Endodermal cell (in vitro differentiated cells): ENCODE data around the gene TGIF1. TPM values are rescaled to one million over a fixed set of nuclear protein-coding genes. Genes with fewer than 3 reads are reported as not detected.

Source experiments
- DNase-seq: peaks from one replicate; pipeline ENCODE4 v3.0.0-alpha.2; 2017
- H3K27ac ChIP-seq: 2 replicates; pipeline ENCODE4 v1.5.1; 2013; ENCODE audit warnings: mild to moderate bottlenecking, low read depth, low read length, moderate library complexity
- H3K27me3 ChIP-seq: 2 replicates; pipeline ENCODE4 v1.6.1; 2013; ENCODE audit warnings: mild to moderate bottlenecking, low read length, moderate library complexity; ENCODE audit not compliant: insufficient read depth, control insufficient read depth, poor library complexity, severe bottlenecking
- H3K36me3 ChIP-seq: 2 replicates; pipeline ENCODE4 v1.7.0; 2013; ENCODE audit warnings: mild to moderate bottlenecking, low read length, moderate library complexity; ENCODE audit not compliant: control insufficient read depth, insufficient read depth
- H3K4me1 ChIP-seq: one replicate; pipeline ENCODE4 v1.7.0; 2013; ENCODE audit warnings: low read length; ENCODE audit not compliant: control insufficient read depth, insufficient read depth
- H3K4me3 ChIP-seq: 2 replicates; pipeline ENCODE4 v1.5.1; 2013; ENCODE audit warnings: mild to moderate bottlenecking, low read length, moderate library complexity
- H3K9ac ChIP-seq: 2 replicates; pipeline ENCODE4 v1.6.1; 2013; ENCODE audit warnings: mild to moderate bottlenecking, low read length, moderate library complexity; ENCODE audit not compliant: poor library complexity, severe bottlenecking; ENCODE audit errors: extremely low read depth
- H3K9me3 ChIP-seq: 2 replicates; pipeline ENCODE4 v1.6.1; 2013; ENCODE audit warnings: mild to moderate bottlenecking, low read length, moderate library complexity; ENCODE audit not compliant: control insufficient read depth
- H3K27ac Mint-ChIP-seq: 2 replicates; pipeline ENCODE4 v1.8.0; 2020; ENCODE audit warnings: mixed read lengths
- H3K27me3 Mint-ChIP-seq: 2 replicates; pipeline ENCODE4 v1.8.0; 2021; ENCODE audit warnings: mild to moderate bottlenecking, mixed read lengths; ENCODE audit not compliant: insufficient read depth
- H3K36me3 Mint-ChIP-seq: 2 replicates; pipeline ENCODE4 v1.8.0; 2020; ENCODE audit warnings: low read depth, mixed read lengths
- H3K4me1 Mint-ChIP-seq: 2 replicates; pipeline ENCODE4 v1.8.0; 2020; ENCODE audit warnings: mixed read lengths
- H3K4me3 Mint-ChIP-seq: 2 replicates; pipeline ENCODE4 v1.8.0; 2020; ENCODE audit warnings: mild to moderate bottlenecking, moderate library complexity, mixed read lengths
- H3K9me3 Mint-ChIP-seq: 2 replicates; pipeline ENCODE4 v1.8.0; 2020; ENCODE audit warnings: mild to moderate bottlenecking, mixed read lengths
- WGBS, 2 experiments: methylation state at CpG; one replicate each; pipeline versions ENCODE4 v1.1.5 to v1.1.7; 2013; ENCODE audit warnings: missing lambda C conversion rate in 2 of 2, mixed read lengths in 1 of 2; ENCODE audit not compliant: insufficient coverage in 1 of 2, insufficient read length in 1 of 2; 5-methylcytosine and 5-hydroxymethylcytosine counted together
- total RNA-seq, 2 donors: library from RNA; stranded (reverse); fragmentation: NEBNext Ultra II Directional in 1 of 2; extraction: Animal tissue kit (Norgen Biotek cat#: 25700) in 1 of 2; gene quantifications; 2 replicates in 1 of 2; 3 replicates in 1 of 2; pipeline ENCODE4 v1.2.1, GENCODE V29; 2021
- TF ChIP-seq, protein P1 (sequence below): fragments of 200-600 bp; sonication (generic); conservative IDR thresholded peaks from 2 replicates; pipeline ENCODE4 v1.5.0; 2021; ENCODE audit warnings: antibody characterized with exemption, mild to moderate bottlenecking

TGIF1 gene
- total RNA-seq, 2 donors from 2014 or later, result 417 to 575 TPM

DNA sequence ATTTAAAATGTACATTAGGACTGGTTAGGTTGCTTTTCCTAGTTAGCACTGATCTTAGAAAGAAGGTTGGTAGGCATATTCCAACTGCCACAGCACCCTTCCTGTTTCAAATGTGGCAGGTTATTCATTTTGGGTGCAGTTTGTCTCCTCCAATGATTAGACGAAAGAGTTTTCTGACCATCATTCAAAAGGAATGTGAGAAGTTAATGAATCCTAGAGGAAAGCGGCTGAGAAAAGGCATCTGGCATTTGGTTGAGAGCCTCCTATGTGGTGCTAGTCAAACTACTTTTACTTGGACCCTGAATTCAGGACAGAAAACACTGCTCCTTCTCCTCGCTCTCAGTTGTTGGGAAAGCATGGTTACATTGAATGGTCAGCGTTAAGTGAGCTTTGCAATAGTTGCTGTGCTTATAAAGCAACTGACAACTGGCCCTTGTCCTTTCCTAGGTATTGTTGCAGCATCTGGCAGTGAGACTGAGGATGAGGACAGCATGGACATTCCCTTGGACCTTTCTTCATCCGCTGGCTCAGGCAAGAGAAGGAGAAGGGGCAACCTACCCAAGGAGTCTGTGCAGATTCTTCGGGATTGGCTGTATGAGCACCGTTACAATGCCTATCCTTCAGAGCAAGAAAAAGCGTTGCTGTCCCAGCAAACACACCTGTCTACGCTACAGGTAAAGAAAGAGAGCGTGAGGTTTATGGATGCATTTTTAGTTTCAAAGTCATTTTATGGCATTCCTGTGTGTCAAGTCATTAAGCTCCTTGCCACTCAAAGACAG, 6.1 kb downstream of the TGIF1 start:
- Histone ChIP-seq H3K27ac (peak overlapping the region; percentile 19), H3K4me3 (peak overlapping the region; percentile 100), H3K9ac (peak overlapping the region; percentile 99), H3K4me1 (peaks cover 17% of the 10 kb centered on the region), H3K36me3 (peaks cover 68% of the 10 kb centered on the region), H3K9me3 (peaks cover 7% of the 10 kb centered on the region), H3K27me3 (no peaks in the 10 kb centered on the region)
- Mint-ChIP-seq H3K9me3 (no peaks in the 10 kb centered on the region), H3K4me1 (peaks cover 58% of the 10 kb centered on the region), H3K36me3 (peaks cover 92% of the 10 kb centered on the region), H3K27me3 (no peaks in the 10 kb centered on the region), H3K27ac (peak overlapping the region; percentile 90), H3K4me3 (peak overlapping the region; percentile 100)
- TF ChIP-seq, protein P1, sequence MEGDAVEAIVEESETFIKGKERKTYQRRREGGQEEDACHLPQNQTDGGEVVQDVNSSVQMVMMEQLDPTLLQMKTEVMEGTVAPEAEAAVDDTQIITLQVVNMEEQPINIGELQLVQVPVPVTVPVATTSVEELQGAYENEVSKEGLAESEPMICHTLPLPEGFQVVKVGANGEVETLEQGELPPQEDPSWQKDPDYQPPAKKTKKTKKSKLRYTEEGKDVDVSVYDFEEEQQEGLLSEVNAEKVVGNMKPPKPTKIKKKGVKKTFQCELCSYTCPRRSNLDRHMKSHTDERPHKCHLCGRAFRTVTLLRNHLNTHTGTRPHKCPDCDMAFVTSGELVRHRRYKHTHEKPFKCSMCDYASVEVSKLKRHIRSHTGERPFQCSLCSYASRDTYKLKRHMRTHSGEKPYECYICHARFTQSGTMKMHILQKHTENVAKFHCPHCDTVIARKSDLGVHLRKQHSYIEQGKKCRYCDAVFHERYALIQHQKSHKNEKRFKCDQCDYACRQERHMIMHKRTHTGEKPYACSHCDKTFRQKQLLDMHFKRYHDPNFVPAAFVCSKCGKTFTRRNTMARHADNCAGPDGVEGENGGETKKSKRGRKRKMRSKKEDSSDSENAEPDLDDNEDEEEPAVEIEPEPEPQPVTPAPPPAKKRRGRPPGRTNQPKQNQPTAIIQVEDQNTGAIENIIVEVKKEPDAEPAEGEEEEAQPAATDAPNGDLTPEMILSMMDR, result no peak
- no peak for DNase-seq
- WGBS, 2 experiments, result 83% methylated on average over 9 to 10 of the region's 10 CpGs

DNA sequence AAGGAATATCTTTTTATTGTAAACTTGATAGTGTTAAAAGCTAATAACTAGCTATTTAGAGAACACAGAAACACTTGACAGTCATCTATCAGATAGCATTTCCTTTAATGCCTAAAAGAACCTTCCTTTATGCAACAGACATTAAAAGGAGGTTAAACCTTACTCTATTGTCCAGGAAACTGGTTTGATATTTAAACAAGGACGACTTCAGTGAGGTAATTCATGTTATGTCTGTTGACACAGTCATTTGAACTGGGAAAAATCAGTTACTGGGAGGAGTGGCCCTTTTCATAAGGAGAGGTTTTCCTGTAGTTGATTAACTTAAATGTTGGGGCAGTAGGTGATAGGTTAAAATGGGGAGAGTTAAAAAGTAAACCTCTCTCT, 6.7 kb downstream of the TGIF1 start:
- Mint-ChIP-seq H3K36me3 (peaks cover 87% of the 10 kb centered on the region), H3K4me1 (peaks cover 60% of the 10 kb centered on the region), H3K4me3 (peak overlapping the region; percentile 100), H3K27me3 (no peaks in the 10 kb centered on the region), H3K9me3 (no peaks in the 10 kb centered on the region), H3K27ac (peak overlapping the region; percentile 66)
- H3K27ac ChIP-seq, result no peak overlapping the region
- TF ChIP-seq, protein P1, result no peak
- DNase-seq, result no peak
- H3K27me3 ChIP-seq, result no peaks in the 10 kb centered on the region
- H3K36me3 ChIP-seq, result peaks cover 73% of the 10 kb centered on the region
- peaks cover 17% of the 10 kb centered on the region for H3K4me1 ChIP-seq
- H3K4me3 ChIP-seq, result peak overlapping the region; percentile 100
- H3K9me3 ChIP-seq, result peaks cover 7% of the 10 kb centered on the region
- H3K9ac ChIP-seq, result no peak overlapping the region
- 51 to 70% methylated on average over 1 of the region's 1 CpG for WGBS, 2 experiments

DNA sequence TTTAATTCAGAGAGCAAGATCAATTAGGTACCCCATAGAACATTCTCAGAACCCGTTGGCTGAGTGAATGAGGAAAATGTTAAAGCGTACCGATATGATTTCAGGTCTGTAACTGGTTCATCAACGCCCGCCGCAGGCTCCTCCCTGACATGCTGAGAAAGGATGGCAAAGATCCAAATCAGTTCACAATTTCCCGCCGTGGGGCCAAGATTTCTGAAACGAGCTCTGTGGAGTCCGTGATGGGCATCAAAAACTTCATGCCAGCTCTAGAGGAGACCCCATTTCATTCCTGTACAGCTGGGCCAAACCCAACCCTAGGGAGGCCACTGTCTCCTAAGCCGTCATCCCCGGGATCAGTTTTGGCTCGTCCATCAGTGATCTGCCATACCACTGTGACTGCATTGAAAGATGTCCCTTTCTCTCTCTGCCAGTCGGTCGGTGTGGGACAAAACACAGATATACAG, 7.3 kb downstream of the TGIF1 start:
- peaks cover 86% of the 10 kb centered on the region for H3K36me3 Mint-ChIP-seq

More for the DNA sequence above, 7.3 kb downstream of the TGIF1 start:
- H3K4me3 ChIP-seq, result peak overlapping the region; percentile 17
- 89 to 91% methylated on average over 14 to 15 of the region's 15 CpGs for WGBS, 2 experiments
- peaks cover 7% of the 10 kb centered on the region for H3K9me3 ChIP-seq
- Mint-ChIP-seq H3K27me3 (no peaks in the 10 kb centered on the region), H3K9me3 (no peaks in the 10 kb centered on the region), H3K4me3 (peak overlapping the region; percentile 100), H3K4me1 (peaks cover 66% of the 10 kb centered on the region), H3K27ac (peak overlapping the region; percentile 66)
- DNase-seq, result no peak
- H3K36me3 ChIP-seq, result peaks cover 77% of the 10 kb centered on the region
- H3K9ac ChIP-seq, result no peak overlapping the region
- TF ChIP-seq, protein P1, result no peak
- peaks cover 17% of the 10 kb centered on the region for H3K4me1 ChIP-seq
- H3K27ac ChIP-seq, result no peak overlapping the region
- H3K27me3 ChIP-seq, result no peaks in the 10 kb centered on the region
